Measurements from ENCODE around the gene NPFFR1.
A peak's percentile ranks its signal among the peaks of the same experiment; 100 is the strongest.

Gene NPFFR1

DNA sequence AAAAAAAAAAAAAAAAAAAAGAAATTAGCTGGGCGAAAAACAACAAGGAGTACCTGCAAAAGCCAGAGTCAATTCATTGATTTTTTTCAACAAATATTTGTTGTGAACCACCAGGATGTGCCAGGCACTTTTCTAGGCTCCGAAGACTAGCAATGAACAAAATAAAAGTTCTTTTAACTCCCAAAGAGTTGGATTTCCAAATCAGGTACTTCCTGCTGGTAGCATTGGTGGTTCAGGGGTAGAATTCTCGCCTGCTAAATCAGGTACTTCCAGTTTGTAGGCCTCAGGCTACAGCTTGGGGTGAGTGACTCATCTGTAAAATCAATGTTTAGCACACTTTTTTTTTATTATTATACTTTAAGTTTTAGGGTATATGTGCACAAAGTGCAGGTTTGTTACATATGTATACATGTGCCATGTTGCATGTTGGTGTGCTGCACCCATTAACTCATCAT lies 61.4 kb downstream of the NPFFR1 start:
- no peak for TF ChIP-seq POLR2A (IDR thresholded peaks at IDR 0.05; ENCODE audit: low read depth, low read length)
- DNase-seq (ENCODE audit: insufficient read length, low spot score) (no peak), FAIRE-seq (peak; percentile 87)

DNA sequence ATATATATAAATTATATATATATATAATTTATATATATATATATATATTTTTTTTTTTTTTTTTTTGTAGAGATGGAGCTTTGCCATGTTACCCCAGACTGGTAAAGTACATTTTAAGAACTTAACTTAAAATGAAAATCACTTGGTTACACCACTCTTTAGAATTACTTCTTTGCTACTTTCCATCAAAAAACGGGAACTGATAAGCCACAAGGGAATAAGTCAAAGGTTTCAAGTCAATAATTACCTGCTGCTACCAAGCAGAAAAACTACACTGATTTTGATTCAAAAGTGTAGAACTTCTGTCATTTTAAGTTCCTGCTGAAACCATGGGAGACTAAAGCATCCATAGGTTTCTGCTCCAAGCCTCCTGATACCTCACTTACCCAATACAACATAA lies 62.8 kb downstream of the NPFFR1 start:
- no peak for FAIRE-seq
- no peak for DNase-seq (ENCODE audit: insufficient read length, low spot score)
- TF ChIP-seq POLR2A (IDR thresholded peaks at IDR 0.05; ENCODE audit: low read depth, low read length) = no peak

DNA sequence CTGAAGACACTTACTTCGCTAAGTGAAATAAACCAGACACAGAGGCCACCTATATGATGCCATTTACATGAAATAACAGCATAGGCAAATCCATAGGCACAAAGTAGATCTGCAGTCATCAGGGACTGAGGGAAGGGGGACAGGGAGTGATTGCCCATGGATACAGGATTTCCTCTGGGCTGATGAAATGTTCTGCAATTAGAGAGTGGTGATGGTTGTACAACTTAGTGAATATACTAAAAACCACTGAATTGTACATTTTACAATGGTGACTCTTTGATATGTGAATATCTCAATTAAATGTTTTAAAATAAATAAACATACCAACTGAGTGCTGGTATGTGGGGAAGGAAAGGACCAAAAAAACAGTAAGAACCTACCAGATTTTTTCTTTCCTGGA lies 70.9 kb downstream of the NPFFR1 start:
- FAIRE-seq = no peak
- DNase-seq (ENCODE audit: insufficient read length, low spot score) = no peak
- no peak for TF ChIP-seq POLR2A (IDR thresholded peaks at IDR 0.05; ENCODE audit: low read depth, low read length)

DNA sequence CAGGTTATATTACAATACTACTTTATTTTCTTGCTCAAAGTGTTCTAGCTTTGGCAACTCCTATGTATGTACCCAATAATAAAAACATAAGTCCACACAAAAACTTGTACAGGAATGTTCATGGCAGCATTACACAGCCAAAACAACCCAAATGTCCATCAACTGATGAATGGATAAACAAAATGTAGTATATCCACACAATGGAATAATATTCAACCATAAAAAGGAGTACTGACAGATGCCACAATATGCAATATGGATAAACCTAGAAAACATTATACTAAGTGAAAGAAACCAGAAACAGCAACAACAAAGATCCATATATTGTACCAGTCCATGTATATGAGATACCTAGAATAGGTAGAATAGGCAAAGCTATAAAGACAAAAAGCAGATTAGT lies 71.5 kb downstream of the NPFFR1 start:
- no peak for TF ChIP-seq POLR2A (IDR thresholded peaks at IDR 0.05; ENCODE audit: low read depth, low read length)
- no peak for DNase-seq (ENCODE audit: insufficient read length, low spot score)
- FAIRE-seq = peak; percentile 36

DNA sequence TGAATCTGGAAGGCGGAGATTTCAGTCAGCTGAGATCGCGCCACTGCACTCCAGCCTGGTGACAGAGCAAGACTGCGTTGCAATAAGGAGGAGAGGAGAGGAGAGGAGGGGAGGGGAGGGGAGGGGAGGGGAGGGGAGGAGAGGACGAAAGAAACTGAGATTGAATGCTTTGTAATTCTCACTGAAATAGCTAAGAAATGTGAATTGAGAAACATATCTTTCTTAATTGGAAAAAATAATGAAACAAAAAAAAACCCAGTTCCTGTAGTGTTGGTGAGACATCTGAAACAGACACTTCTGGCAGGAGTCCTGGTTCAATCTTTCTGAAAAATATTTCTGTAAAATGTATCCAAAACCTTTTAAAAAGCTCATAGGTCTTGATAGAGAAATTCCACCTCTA lies 77.0 kb downstream of the NPFFR1 start:
- FAIRE-seq (no peak), DNase-seq (ENCODE audit: insufficient read length, low spot score) (no peak)
- no peak for TF ChIP-seq POLR2A (IDR thresholded peaks at IDR 0.05; ENCODE audit: low read depth, low read length)

DNA sequence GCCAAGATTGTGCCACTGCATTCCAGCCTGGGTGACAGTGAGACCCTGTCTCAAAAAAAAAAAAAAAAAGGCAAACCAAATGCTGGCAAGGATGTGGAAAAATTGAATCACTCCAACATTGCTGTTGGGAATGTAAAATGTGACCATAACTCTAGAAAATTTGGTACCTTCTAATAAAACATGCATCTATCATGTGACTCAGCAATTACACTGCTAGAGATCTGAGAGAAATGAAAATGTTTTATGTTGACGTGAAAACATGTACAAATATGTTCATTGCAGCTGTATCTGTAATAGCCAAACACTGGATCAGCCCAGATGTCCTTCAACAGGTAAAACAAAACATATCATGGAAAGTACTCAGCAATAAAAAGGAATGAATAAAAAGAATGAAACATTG lies 82.7 kb downstream of the NPFFR1 start:
- no peak for TF ChIP-seq POLR2A (IDR thresholded peaks at IDR 0.05; ENCODE audit: low read depth, low read length)
- DNase-seq (ENCODE audit: insufficient read length, low spot score) (no peak), FAIRE-seq (peak; percentile 20)

DNA sequence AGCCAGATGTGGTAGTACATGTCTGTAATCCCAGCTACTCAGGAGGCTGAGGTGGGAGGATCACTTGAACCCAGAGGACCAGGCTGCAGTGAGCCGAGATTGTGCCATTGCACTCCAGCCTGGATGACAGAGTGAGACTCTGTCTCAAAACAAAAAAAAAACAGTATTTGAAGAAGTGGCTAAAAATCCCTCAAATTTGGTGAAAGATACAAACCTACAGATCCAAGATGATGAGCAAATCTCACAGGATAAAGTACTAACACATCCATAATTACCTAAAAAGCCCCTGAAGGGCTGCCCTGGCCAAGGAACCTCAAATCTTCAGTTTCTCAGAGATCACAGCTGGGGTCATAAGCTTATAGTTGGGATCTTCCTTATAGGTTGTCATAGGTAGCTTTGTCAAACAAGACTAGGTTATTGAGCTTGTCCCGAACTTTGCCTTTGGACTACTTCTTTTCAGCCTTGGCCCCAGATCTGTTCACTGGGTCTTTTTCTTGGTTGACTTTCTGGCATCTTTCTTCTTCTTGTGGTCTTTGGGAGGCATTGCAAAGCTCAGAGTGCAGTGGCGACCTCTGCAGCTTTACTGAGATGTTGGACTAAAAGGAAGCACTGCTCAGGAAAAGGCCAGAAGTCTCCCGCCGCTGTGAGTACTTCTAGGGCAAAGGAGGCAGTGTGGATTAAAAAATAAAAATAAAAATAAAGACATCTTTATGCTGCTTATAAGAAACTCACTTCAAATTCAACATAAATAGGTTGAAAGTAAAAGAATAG lies 84.9 kb downstream of the NPFFR1 start:
- no peak for TF ChIP-seq POLR2A (IDR thresholded peaks at IDR 0.05; ENCODE audit: low read depth, low read length)
- FAIRE-seq (no peak), DNase-seq (ENCODE audit: insufficient read length, low spot score) (no peak)
